PC-3 (cell line): ENCODE results near the gene GALNTL6. TPM values are rescaled to one million over a fixed set of nuclear protein-coding genes. Genes with fewer than 3 reads are reported as not detected.

Source experiments
- ATAC-seq: fragments of 200-7000 bp; cut with Tn5 transposase; 2 replicates; pipeline ENCODE4 v1.9.1; 2020; ENCODE audit warnings: mild to moderate bottlenecking, moderate library complexity
- BruUV-seq: library from RNA; stranded (reverse); fragments of 400-500 nt; replicated peaks from 2 replicates; lab custom pipeline; 2021; lab: Mats Ljungman, UMichigan
- CTCF ChIA-PET: fragments of 300-600 bp; sonication (Branson Sonifier 250); formaldehyde crosslinking; loops from one replicate; lab custom pipeline; 2022; ENCODE audit warnings: antibody characterized with exemption; lab: Charles Lee
- POLR2A ChIA-PET: fragments of 300-600 bp; sonication (Branson Sonifier 250); formaldehyde crosslinking; loops from one replicate; lab custom pipeline; 2022; ENCODE audit warnings: antibody characterized with exemption; ENCODE audit not compliant: unreplicated experiment; lab: Charles Lee
- DNase-seq: peaks from one replicate; pipeline ENCODE4 v3.0.0-alpha.2; 2015
- H2AFZ ChIP-seq: fragments of 300-600 bp; sonication (generic); 2 replicates; pipeline ENCODE4 v1.6.0; 2016; ENCODE audit warnings: antibody characterized with exemption, low read length
- H3F3A ChIP-seq: fragments of 300-600 bp; sonication (generic); one replicate; pipeline ENCODE4 v1.6.0; 2017; ENCODE audit warnings: antibody characterized with exemption, low read length, control low read depth, mild to moderate bottlenecking; ENCODE audit not compliant: unreplicated experiment
- H3K27ac ChIP-seq: fragments of 300-600 bp; sonication (generic); 2 replicates; pipeline ENCODE4 v1.5.1; 2016; ENCODE audit warnings: mild to moderate bottlenecking, low read length
- H3K27me3 ChIP-seq: fragments of 300-600 bp; sonication (generic); 2 replicates; pipeline ENCODE4 v1.6.1; 2016; ENCODE audit warnings: low read length, mixed read lengths
- H3K36me3 ChIP-seq: fragments of 300-600 bp; sonication (generic); 2 replicates; pipeline ENCODE4 v1.6.1; 2016; ENCODE audit warnings: low read depth, mixed run types, low read length, mixed read lengths
- H3K4me1 ChIP-seq: fragments of 300-600 bp; sonication (generic); 2 replicates; pipeline ENCODE4 v1.5.1; 2016; ENCODE audit warnings: low read length; ENCODE audit not compliant: insufficient read depth
- H3K4me2 ChIP-seq: fragments of 300-600 bp; sonication (generic); 2 replicates; pipeline ENCODE4 v1.6.0; 2016; ENCODE audit warnings: low read length
- H3K4me3 ChIP-seq: fragments of 300-600 bp; sonication (generic); 2 replicates; pipeline ENCODE4 v1.5.1; 2016; ENCODE audit warnings: mild to moderate bottlenecking, low read length, mixed read lengths
- H3K79me2 ChIP-seq: fragments of 300-600 bp; sonication (generic); 2 replicates; pipeline ENCODE4 v1.6.1; 2017; ENCODE audit warnings: low read length, mixed read lengths
- H3K9ac ChIP-seq: fragments of 300-600 bp; sonication (generic); 2 replicates; pipeline ENCODE4 v1.6.0; 2016; ENCODE audit warnings: mild to moderate bottlenecking, low read length
- H3K9me2 ChIP-seq: fragments of 300-600 bp; sonication (generic); replicated peaks from 2 replicates; pipeline ENCODE4 v1.6.1; 2016; ENCODE audit warnings: mixed run types, low read length, mixed read lengths
- H3K9me3 ChIP-seq: fragments of 300-600 bp; sonication (generic); 2 replicates; pipeline ENCODE4 v1.6.1; 2016; ENCODE audit warnings: low read length, mixed read lengths
- H4K20me1 ChIP-seq: fragments of 300-600 bp; sonication (generic); 2 replicates; pipeline ENCODE4 v1.6.1; 2016; ENCODE audit warnings: low read length, mixed read lengths
- EZH2 ChIP-seq: fragments of 300-600 bp; sonication (generic); IDR thresholded peaks from one replicate; pipeline ENCODE4 v1.6.1; 2017; ENCODE audit warnings: antibody characterized with exemption, mild to moderate bottlenecking, low read length; ENCODE audit not compliant: unreplicated experiment
- EZH2phosphoT487 ChIP-seq: fragments of 300-600 bp; sonication (generic); IDR thresholded peaks from 2 replicates; pipeline ENCODE4 v1.6.1; 2018; ENCODE audit warnings: mild to moderate bottlenecking, antibody characterized with exemption, low read length, borderline replicate concordance
- intact Hi-C: fragments of 100-400 bp; cut with micrococcal nuclease; formaldehyde crosslinking; loops from 2 replicates; pipeline ENCODE4 v1.9.0; 2023
- total RNA-seq: library from RNA; depleted of rRNA; stranded (reverse); fragments of >200 nt; gene quantifications from 2 replicates; pipeline ENCODE4 v1.2.3, GENCODE V29; 2014
- TF ChIP-seq, protein P1 (sequence below): fragments of 300-600 bp; sonication (generic); conservative IDR thresholded peaks from 2 replicates; pipeline ENCODE4 v1.5.1; 2017; ENCODE audit warnings: antibody characterized with exemption, low read depth, mild to moderate bottlenecking, low read length

The GALNTL6 gene
- total RNA-seq, 1 experiment from 2014 or later = not detected

- Histone ChIP-seq H3K27ac (no peak overlapping the region), H3K9me2 (no peaks in the 10 kb centered on the region), H2AFZ (no peak overlapping the region), H3F3A (no peaks in the 10 kb centered on the region), H3K4me1 (no peaks in the 10 kb centered on the region), H3K4me3 (no peak overlapping the region), H3K36me3 (no peaks in the 10 kb centered on the region), H3K27me3 (no peaks in the 10 kb centered on the region), H3K9ac (no peak overlapping the region), H3K79me2 (no peaks in the 10 kb centered on the region), H3K9me3 (no peaks in the 10 kb centered on the region), H4K20me1 (no peaks in the 10 kb centered on the region), H3K4me2 (no peak overlapping the region)
- CTCF ChIA-PET = no interaction called here
- intact Hi-C loops = no loop called here
- ATAC-seq (no peak), DNase-seq (no peak)
- no TSS peak for BruUV-seq
- TF ChIP-seq, protein P1, sequence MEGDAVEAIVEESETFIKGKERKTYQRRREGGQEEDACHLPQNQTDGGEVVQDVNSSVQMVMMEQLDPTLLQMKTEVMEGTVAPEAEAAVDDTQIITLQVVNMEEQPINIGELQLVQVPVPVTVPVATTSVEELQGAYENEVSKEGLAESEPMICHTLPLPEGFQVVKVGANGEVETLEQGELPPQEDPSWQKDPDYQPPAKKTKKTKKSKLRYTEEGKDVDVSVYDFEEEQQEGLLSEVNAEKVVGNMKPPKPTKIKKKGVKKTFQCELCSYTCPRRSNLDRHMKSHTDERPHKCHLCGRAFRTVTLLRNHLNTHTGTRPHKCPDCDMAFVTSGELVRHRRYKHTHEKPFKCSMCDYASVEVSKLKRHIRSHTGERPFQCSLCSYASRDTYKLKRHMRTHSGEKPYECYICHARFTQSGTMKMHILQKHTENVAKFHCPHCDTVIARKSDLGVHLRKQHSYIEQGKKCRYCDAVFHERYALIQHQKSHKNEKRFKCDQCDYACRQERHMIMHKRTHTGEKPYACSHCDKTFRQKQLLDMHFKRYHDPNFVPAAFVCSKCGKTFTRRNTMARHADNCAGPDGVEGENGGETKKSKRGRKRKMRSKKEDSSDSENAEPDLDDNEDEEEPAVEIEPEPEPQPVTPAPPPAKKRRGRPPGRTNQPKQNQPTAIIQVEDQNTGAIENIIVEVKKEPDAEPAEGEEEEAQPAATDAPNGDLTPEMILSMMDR = no peak
- TF ChIP-seq EZH2 (no peak), EZH2phosphoT487 (no peak)
- POLR2A ChIA-PET = no interaction called here
Measured at GRCh38 chr4:172553216-172553615, 740.0 kb downstream of the GALNTL6 start.

DNA sequence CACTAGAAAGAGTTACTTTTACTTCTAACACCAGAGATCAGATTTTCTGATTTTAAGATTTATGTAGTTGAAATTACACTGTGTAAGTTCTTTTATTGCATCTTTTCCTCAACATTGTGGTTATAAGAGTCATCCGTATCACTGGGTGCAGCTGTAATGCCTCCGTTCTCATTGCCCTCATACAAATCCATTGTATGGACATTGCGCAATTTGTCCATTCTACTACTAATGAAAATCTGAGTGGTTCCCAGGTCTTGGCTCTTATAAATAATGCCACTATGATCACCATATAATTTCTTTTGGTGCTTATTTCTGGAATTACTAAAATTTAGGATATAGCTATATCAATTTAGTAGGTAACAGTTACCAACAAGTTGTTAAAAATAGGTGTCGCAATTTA is 741.4 kb downstream of the GALNTL6 start:
- H3K27me3 ChIP-seq = no peaks in the 10 kb centered on the region
- POLR2A ChIA-PET = no interaction called here

GRCh38 chr4:172555725-172556124 is 742.5 kb downstream of the GALNTL6 start:
- no peak for DNase-seq
- no peaks in the 10 kb centered on the region for H3K79me2 ChIP-seq
- no peaks in the 10 kb centered on the region for H3K9me3 ChIP-seq
- H3K4me1 ChIP-seq = no peaks in the 10 kb centered on the region
- intact Hi-C loops = no loop called here
- no peaks in the 10 kb centered on the region for H3K27me3 ChIP-seq
- no peaks in the 10 kb centered on the region for H3K9me2 ChIP-seq
- ChIA-PET CTCF (no interaction called here), POLR2A (no interaction called here)
- no peaks in the 10 kb centered on the region for H3F3A ChIP-seq
- no peak for TF ChIP-seq EZH2phosphoT487
- TF ChIP-seq, protein P1 = no peak
- TF ChIP-seq EZH2 = no peak
- no peak overlapping the region for H3K27ac ChIP-seq
- H2AFZ ChIP-seq = no peak overlapping the region
- H3K9ac ChIP-seq = no peak overlapping the region
- H4K20me1 ChIP-seq = no peaks in the 10 kb centered on the region
- no peak overlapping the region for H3K4me2 ChIP-seq
- H3K36me3 ChIP-seq = no peaks in the 10 kb centered on the region
- BruUV-seq = no TSS peak
- no peak overlapping the region for H3K4me3 ChIP-seq
- no peak for ATAC-seq

More for the DNA sequence above, 741.4 kb downstream of the GALNTL6 start:
- H3K27ac ChIP-seq = no peak overlapping the region
- no peaks in the 10 kb centered on the region for H3K9me2 ChIP-seq
- H3K9me3 ChIP-seq = no peaks in the 10 kb centered on the region
- no peaks in the 10 kb centered on the region for H3F3A ChIP-seq
- DNase-seq = no peak
- intact Hi-C loops = no loop called here
- CTCF ChIA-PET = no interaction called here
- ATAC-seq = no peak
- no peaks in the 10 kb centered on the region for H3K4me1 ChIP-seq
- H3K4me3 ChIP-seq = no peak overlapping the region
- H3K4me2 ChIP-seq = no peak overlapping the region
- no peaks in the 10 kb centered on the region for H3K79me2 ChIP-seq
- TF ChIP-seq, protein P1 = no peak
- TF ChIP-seq EZH2 (no peak), EZH2phosphoT487 (no peak)
- BruUV-seq = no TSS peak
- H3K9ac ChIP-seq = no peak overlapping the region
- no peaks in the 10 kb centered on the region for H4K20me1 ChIP-seq
- H3K36me3 ChIP-seq = no peaks in the 10 kb centered on the region
- no peak overlapping the region for H2AFZ ChIP-seq
